Activated CD8-positive, alpha-beta memory T cell treated with anti-CD3 and anti-CD28 coated beads, Interleukin-2, amount 50 U/mL, for 4 hours (primary cell): ENCODE results near the gene BCL2.

Source experiments
- DNase-seq: peaks from one replicate; pipeline ENCODE4 v3.0.0-alpha.2; 2020

The BCL2 gene

DNA sequence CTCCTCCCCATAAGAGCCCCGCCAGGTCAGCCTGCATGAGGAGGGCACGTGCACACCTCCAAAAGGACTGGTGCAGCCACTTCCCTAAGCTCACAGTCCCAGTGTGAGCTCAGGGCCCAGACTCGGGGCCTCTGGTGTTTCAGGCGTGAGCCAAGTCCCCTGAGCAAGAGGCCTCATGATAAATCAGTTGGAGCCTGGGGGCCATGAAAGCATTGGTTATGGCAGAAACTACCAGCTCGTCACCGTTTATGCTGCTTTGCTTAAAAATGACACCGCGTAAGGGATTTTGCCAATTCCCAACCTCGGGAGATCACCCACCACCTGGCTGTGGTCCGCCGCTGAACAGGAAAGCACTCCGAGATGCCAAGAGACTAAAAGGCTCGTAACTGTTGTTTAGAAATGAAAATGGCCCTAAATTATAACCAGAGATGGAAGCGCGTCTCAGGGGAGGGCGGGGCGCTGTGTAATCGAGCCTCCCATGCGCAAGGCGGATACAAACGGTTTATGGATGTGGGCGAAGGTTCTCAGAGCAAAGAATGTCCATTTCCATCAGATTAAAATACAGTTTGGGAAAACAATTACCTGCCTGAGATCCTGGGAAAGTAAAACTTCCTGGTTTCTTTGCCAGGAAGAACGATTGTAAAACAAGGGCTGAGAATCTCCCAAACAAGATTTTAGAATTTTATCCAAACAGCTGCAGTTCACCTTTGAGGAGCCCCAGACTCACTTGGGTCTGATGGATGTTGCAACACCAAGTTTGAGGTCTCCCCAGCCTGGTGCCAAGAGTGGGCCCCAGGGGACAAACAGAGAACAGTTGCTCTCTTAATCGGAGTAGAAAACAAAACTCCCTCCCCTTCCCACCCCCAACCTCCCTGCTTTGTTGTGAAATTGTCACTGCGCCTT is 141.4 kb downstream of the BCL2 start:
- no peak for DNase-seq

- no peak for DNase-seq
Measured at GRCh38 chr18:63177259-63177658, 142.3 kb downstream of the BCL2 start.

GRCh38 chr18:63175264-63175663 is 144.3 kb downstream of the BCL2 start:
- DNase-seq: no peak

DNA sequence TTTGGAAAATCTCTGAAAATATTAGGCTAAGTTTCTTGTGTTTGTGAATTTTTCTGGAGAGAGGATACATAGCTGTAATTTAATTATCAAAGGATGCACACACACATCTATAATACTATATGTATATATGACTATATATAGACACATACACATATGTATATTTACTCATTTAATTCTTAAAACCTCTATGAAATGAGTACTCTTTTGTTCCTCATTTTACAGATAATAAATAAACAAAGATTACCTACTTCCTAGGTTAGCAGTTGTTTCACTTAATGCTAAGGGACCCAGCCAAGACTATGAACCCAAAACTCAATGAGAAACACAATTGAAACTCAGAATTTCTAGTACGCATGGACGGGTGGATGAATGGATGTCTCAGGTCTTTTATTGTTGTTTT is 145.6 kb downstream of the BCL2 start:
- DNase-seq: no peak

GRCh38 chr18:63169853-63170252 is 149.7 kb downstream of the BCL2 start:
- no peak for DNase-seq

GRCh38 chr18:63168287-63168686 is 151.3 kb downstream of the BCL2 start:
- no peak for DNase-seq

DNA sequence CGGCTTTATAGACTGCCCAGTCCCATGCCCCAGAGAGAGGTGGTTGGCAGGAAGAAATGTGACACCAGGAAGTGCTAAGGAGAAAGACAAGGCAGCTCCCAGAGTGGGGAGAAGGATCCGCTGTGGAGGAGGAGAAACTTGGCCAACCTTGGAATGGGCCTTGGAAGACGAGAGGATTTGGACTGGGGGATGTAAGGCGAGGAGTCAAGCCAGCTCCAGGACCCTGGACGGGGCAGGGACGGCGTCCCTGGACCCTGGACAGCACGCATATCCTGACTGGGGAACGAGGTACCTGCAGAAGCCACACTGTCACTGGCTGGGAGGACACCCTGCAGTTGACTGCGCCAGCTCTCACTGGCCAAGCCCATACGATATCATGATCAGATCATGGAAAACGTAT is 153.4 kb downstream of the BCL2 start:
- DNase-seq: no peak

DNA sequence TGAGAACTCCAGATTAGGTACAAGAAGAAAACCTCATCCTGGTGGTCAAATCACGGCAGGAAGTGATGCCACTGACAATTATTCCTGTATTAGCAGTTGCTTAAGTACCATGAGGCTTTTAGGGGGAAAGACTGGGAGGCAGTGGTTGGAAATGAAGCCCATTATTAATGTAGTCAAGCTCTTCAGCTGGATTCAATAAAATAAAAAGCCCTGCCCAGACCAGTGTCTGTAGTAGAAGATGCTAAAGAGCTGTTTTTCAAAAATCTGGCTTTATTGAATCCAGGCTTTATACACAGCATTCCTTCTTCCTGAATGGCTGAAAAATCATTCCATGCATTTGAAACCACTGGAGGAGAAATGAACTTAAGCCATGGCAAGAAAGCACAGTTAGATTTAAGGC is 155.2 kb downstream of the BCL2 start:
- DNase-seq: no peak

GRCh38 chr18:63162271-63163014 is 157.1 kb downstream of the BCL2 start:
- no peak for DNase-seq

- DNase-seq: peak; percentile 72
Measured at GRCh38 chr18:63161761-63162195, 157.8 kb downstream of the BCL2 start.

DNA sequence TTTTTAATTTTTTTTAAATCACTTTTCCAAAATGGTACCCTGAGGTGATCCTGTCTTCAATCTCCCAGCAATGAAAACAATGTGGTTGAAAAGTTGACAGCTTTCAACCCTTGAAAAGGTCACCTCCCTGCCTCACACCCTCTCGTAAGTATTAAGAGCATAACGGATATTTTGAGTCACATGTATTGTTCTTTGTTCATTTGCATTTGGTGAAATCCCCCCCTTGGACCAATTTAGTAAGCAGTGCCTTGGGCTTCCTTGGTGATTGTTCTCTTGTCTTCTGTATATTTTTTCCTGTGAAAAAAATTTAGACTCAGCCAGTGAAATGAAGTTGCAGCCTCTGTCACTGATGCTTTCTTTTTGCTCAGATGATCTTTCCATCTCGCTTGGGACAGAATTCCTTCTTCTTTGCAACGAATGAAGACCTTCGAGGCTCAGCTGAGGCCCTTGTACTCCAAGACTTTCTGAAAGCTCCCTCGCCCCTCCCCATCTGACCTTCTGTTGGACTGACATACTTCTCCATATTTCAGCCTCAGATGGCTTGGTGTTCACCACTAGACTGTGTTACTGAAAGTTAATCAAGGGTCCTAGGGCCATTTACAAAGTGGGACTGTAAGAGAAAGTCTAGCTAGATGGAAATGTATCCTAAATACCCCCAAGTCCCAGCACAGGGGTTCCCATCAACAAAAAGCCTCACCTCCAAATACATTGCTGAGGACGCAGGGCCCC is 158.4 kb downstream of the BCL2 start:
- no peak for DNase-seq

GRCh38 chr18:63160172-63160995 is 159.2 kb downstream of the BCL2 start:
- no peak for DNase-seq

GRCh38 chr18:63159590-63159989 is 160.0 kb downstream of the BCL2 start:
- DNase-seq: no peak

DNA sequence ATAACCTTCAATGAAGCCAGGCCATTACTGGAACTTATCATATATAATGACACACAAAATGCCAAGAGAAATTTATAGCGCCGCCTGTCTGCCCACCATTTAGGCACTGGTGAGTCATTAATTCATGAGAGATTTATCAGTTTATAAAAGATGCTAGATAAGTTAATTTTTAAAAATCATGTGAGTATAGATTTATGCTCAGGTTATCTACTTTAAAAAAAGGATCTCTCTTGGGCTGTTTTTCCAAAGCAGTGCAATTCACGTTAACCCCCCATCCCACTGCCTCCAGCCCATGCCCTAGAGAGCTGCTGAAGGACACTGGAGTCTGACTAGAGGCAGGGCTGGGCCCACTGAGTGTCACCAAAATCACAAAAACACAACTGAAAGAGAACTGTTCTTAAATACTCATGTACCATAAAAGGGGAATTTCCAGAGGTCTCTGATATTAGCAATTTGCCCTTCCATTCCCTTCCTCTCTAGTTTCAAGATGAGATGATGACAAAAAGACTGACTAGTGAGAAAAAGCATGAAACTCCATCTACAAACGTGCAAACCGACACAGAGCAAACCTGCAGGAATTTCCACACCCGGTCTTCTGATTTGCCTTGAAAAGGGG is 160.8 kb downstream of the BCL2 start:
- DNase-seq: peak; percentile 43

- DNase-seq: no peak
Measured at GRCh38 chr18:63158012-63158631, 161.4 kb downstream of the BCL2 start.

GRCh38 chr18:63157293-63158011 is 162.1 kb downstream of the BCL2 start:
- DNase-seq: no peak

- no peak for DNase-seq
Measured at GRCh38 chr18:63155910-63156773, 163.4 kb downstream of the BCL2 start.

DNA sequence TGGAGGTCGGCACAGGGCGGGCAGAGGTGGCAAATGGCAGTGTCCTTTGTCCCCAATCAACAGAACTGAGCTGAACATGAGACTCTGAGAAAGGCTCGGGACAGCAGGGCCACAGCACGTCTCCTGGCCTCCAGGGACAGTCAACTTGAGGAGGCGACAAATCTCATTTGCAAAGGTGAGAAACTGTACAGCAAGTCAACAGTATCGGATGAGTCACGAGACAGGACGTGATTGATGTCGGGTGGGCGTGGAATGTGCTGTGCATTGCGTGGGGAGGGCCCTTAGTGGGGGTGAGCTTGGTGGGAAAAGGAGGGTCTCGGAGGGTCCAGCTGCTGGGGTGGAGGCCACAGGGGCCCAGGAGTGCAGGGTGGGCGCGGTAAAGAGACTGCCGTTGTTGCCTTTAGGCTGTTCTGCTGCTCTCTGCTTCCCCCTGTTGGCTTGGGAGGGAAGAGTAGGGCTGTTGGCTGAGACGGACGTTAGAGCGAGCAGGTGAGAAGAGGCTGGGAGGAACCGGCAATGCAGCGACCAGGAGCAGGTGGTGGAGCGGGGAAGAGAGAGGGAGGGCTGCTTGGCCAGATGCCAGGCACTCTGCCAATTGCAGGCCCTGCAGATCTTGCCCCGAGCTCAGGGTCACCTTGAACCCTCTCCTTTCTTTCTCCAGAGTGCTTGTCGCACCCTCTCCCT is 164.3 kb downstream of the BCL2 start:
- DNase-seq: peak; percentile 84
